K562 (cell line): Measurements from ENCODE around the gene EZH1. TPM values are rescaled to one million over a fixed set of nuclear protein-coding genes. Genes with fewer than 3 reads are reported as not detected.
A peak's percentile ranks its signal among the peaks of the same experiment; 100 is the strongest.
"Not testable (repeated sequence)": the region's sequence is repeated elsewhere in the genome, so short reads cannot be mapped to it uniquely, and the experiment has no call there.

Experiments
- ATAC-seq: fragments of 200-7000 bp; cut with Tn5 transposase; 3 replicates; pipeline ENCODE4 v1.9.1; 2020; ENCODE audit warnings: moderate library complexity
- BruUV-seq: library from RNA; stranded (reverse); fragments of 400-500 nt; replicated peaks from 2 replicates; lab custom pipeline; 2021; lab: Mats Ljungman, UMichigan
- CTCF ChIA-PET: fragments of 300-600 bp; formaldehyde crosslinking; extraction: SDS; loops from one replicate; lab custom pipeline; 2021; ENCODE audit warnings: low intra/inter-chr PET ratio; lab: Yijun Ruan, JAX
- POLR2A ChIA-PET: fragments of 300-600, 350-650 bp; sonication (Branson Sonifier 250); formaldehyde crosslinking; extraction: SDS; loops from one replicate; lab custom pipeline; 2021; ENCODE audit warnings: antibody characterized with exemption, inconsistent platforms; lab: Yijun Ruan, JAX
- DNase-seq, 4 experiments: peaks; one replicate each; pipeline versions ENCODE4 v3.0.0 to v3.0.0-alpha.2; 2011 to 2018; ENCODE audit warnings: low spot score in 3 of 4, mixed read lengths in 3 of 4; ENCODE audit errors: extremely low read depth in 1 of 4
- FAIRE-seq: peaks from 2 replicates; lab custom pipeline; 2011; peaks lifted over from hg19 to GRCh38; lab: Jason Lieb, UNC
- H2AFZ ChIP-seq: 2 replicates; pipeline ENCODE4 v1.6.0; 2011; ENCODE audit warnings: low read depth, low read length, control low read depth, inconsistent platforms
- H3K27ac ChIP-seq: fragments of 200-600 bp; 3 replicates; pipeline ENCODE4 v1.8.0; 2011; ENCODE audit warnings: low read depth, mild to moderate bottlenecking, control low read depth, inconsistent platforms, low read length, moderate library complexity, mixed read lengths; ENCODE audit errors: extremely low read depth
- H3K27me3 ChIP-seq, 2 experiments: fragments of 300-600 bp in 1 of 2; 2 replicates in 1 of 2; 3 replicates in 1 of 2; pipeline versions ENCODE4 v1.6.0 to v1.8.0; 2011; ENCODE audit warnings: inconsistent platforms in 2 of 2, low read length in 2 of 2, mild to moderate bottlenecking in 1 of 2, mixed read lengths in 1 of 2, moderate library complexity in 1 of 2; ENCODE audit not compliant: control insufficient read depth in 2 of 2, insufficient read depth in 2 of 2
- H3K36me3 ChIP-seq: fragments of 300-600 bp; 3 replicates; pipeline ENCODE4 v1.8.0; 2011; ENCODE audit warnings: mild to moderate bottlenecking, low read length, inconsistent platforms; ENCODE audit not compliant: control insufficient read depth, insufficient read depth
- H3K4me1 ChIP-seq, 2 experiments: fragments of 200-600 bp in 1 of 2; replicated peaks in 1 of 2; 2 replicates in 1 of 2; 3 replicates in 1 of 2; pipeline versions ENCODE4 v1.5.1 to v1.8.0; 2011; ENCODE audit warnings: inconsistent platforms in 2 of 2, low read length in 2 of 2, mild to moderate bottlenecking in 1 of 2, mixed read lengths in 1 of 2, moderate library complexity in 1 of 2; ENCODE audit not compliant: control insufficient read depth in 2 of 2, insufficient read depth in 2 of 2
- H3K4me2 ChIP-seq: 2 replicates; pipeline ENCODE4 v1.6.1; 2011; ENCODE audit warnings: low read length, control low read depth, inconsistent platforms, mixed read lengths; ENCODE audit not compliant: insufficient read depth
- H3K4me3 ChIP-seq: fragments of 200-600 bp; sonication (generic), shearing (Covaris generic); 2 replicates; pipeline ENCODE4 v1.5.1; 2016; ENCODE audit warnings: control low read depth, inconsistent platforms
- H3K79me2 ChIP-seq: fragments of 200-600 bp; 3 replicates; pipeline ENCODE4 v1.8.0; 2011; ENCODE audit warnings: low read length, inconsistent platforms; ENCODE audit not compliant: control insufficient read depth, insufficient read depth
- H3K9ac ChIP-seq, 2 experiments: 2 replicates each; pipeline versions ENCODE4 v1.6.0 to v1.6.1; 2011; ENCODE audit warnings: low read depth in 2 of 2, low read length in 2 of 2, control low read depth in 1 of 2, inconsistent platforms in 1 of 2, mild to moderate bottlenecking in 1 of 2, mixed read lengths in 1 of 2; ENCODE audit not compliant: insufficient read depth in 1 of 2
- H3K9me1 ChIP-seq: one replicate; pipeline ENCODE4 v1.6.0; 2011; ENCODE audit warnings: inconsistent platforms, mild to moderate bottlenecking, low read length, moderate library complexity; ENCODE audit not compliant: control insufficient read depth, insufficient read depth
- H3K9me3 ChIP-seq: replicated peaks from 2 replicates; pipeline ENCODE4 v1.5.1; 2011; ENCODE audit warnings: low read depth, low read length, inconsistent platforms; ENCODE audit not compliant: control insufficient read depth, insufficient read depth
- H4K20me1 ChIP-seq: replicated peaks from 2 replicates; pipeline ENCODE4 v1.6.1; 2011; ENCODE audit warnings: low read length, inconsistent platforms, mixed read lengths; ENCODE audit not compliant: control insufficient read depth, insufficient read depth
- DPF2 ChIP-seq: fragments of 450-650 bp; IDR thresholded peaks from 2 replicates; pipeline ENCODE4 v1.6.1; 2016
- FOSL1 ChIP-seq: fragments of 200-800 bp; sonication (Bioruptor generic); conservative IDR thresholded peaks from 2 replicates; pipeline ENCODE4 v1.6.1; 2016; ENCODE audit warnings: missing genetic modification characterization, missing compliant biosample characterization
- KLF10 ChIP-seq: fragments of 250-450 bp; sonication (Bioruptor Pico); IDR thresholded peaks from 2 replicates; pipeline ENCODE4 v1.6.1; 2021; ENCODE audit warnings: matching md5 sums
- MAZ ChIP-seq, 2 experiments: fragments of 450-650 bp in 1 of 2; sonication (generic) in 1 of 2; formaldehyde crosslinking; IDR thresholded peaks in 1 of 2; conservative IDR thresholded peaks in 1 of 2; 2 replicates each; pipeline versions ENCODE4 v1.4.0 to v1.5.0; 2020; ENCODE audit warnings: mild to moderate bottlenecking in 1 of 2, missing genetic modification reagents in 1 of 2
- MTA3 ChIP-seq: fragments of 450-650 bp; formaldehyde crosslinking; IDR thresholded peaks from 2 replicates; pipeline ENCODE4 v1.6.1; 2017; ENCODE audit warnings: mild to moderate bottlenecking, borderline replicate concordance
- NR2C2 ChIP-seq, 2 experiments: fragments of 200-800 bp in 1 of 2; sonication (Bioruptor generic) in 1 of 2; sonication (generic) in 1 of 2; formaldehyde crosslinking in 1 of 2; IDR thresholded peaks; 2 replicates each; pipeline versions ENCODE4 v1.6.1 to v1.8.0; 2016 to 2022; ENCODE audit warnings: mild to moderate bottlenecking in 1 of 2, missing compliant biosample characterization in 1 of 2, missing genetic modification characterization in 1 of 2, missing genetic modification reagents in 1 of 2
- PBX2 ChIP-seq, 2 experiments: IDR thresholded peaks in 1 of 2; conservative IDR thresholded peaks in 1 of 2; 2 replicates each; pipeline ENCODE4 v1.6.1; 2016; ENCODE audit warnings: low read depth in 2 of 2, mild to moderate bottlenecking in 1 of 2, missing compliant biosample characterization in 1 of 2, missing genetic modification characterization in 1 of 2, moderate library complexity in 1 of 2
- PCBP2 ChIP-seq: fragments of 200-400 bp; formaldehyde crosslinking; IDR thresholded peaks from 2 replicates; pipeline ENCODE4 v1.6.1; 2018; ENCODE audit warnings: low read length, low read depth, mild to moderate bottlenecking, moderate library complexity; ENCODE audit not compliant: poor library complexity, severe bottlenecking
- SMARCA4 ChIP-seq: fragments of 450-650 bp; IDR thresholded peaks from 2 replicates; pipeline ENCODE4 v1.6.1; 2016
- ZNF253 ChIP-seq: fragments of 250-450 bp; sonication (Bioruptor Pico); conservative IDR thresholded peaks from 2 replicates; pipeline ENCODE4 v1.6.1; 2021; ENCODE audit warnings: mild to moderate bottlenecking
- WGBS: fragments of 100-300 bp; shearing (Covaris generic); methylation state at CpG from one replicate; pipeline ENCODE4 v1.1.6; 2016; ENCODE audit warnings: low coverage, mixed read lengths; ENCODE audit not compliant: insufficient coverage; ENCODE audit errors: missing lambda C conversion rate; 5-methylcytosine and 5-hydroxymethylcytosine counted together
- in situ Hi-C: fragments of 300-500 bp; cut with MboI; formaldehyde crosslinking; loops from 4 replicates; pipeline ENCODE4 v1.15.0; 2018; ENCODE audit warnings: inconsistent platforms, mixed read lengths
- intact Hi-C: fragments of 100-400 bp; cut with micrococcal nuclease; formaldehyde crosslinking; loops from 2 replicates; pipeline ENCODE4 v1.14.2; 2022
- polyA plus RNA-seq, 8 experiments: library from polyadenylated mRNA; depleted of rRNA in 4 of 8; stranded (reverse) in 5 of 8; unstranded in 3 of 8; fragments of >200 nt; fragmentation: Nextera tagmentation in 2 of 8; fragmentation: Illumina TruSeq in 1 of 8; extraction: Ambion mirVana in 2 of 8; extraction: Trizol in 1 of 8; gene quantifications; 2 replicates each; pipeline versions ENCODE4 v1.2.1 to v1.2.3, GENCODE V29; 2011 to 2014; ENCODE audit warnings: inconsistent platforms in 1 of 8, missing spikeins in 1 of 8
- total RNA-seq, 7 experiments: library from RNA; depleted of rRNA in 6 of 7; stranded (reverse); fragments of >200 nt in 6 of 7; fragmentation: Illumina TruSeq in 2 of 7; extraction: Trizol in 2 of 7; gene quantifications; 2 replicates each; pipeline versions ENCODE4 v1.2.1 to v1.2.3, GENCODE V29; 2011 to 2021; ENCODE audit warnings: low replicate concordance in 1 of 7

EZH1 gene
- total and polyA plus RNA-seq, 9 of the 15 experiments (the other 6 are each of a cell fraction or from before 2014, with no cell fraction given): 8.6 to 40.8 (median 22.9) TPM

GRCh38 chr17:42660692-42661345 lies 84.0 kb downstream of the EZH1 start (continued):
- TF ChIP-seq DPF2: peak; percentile 91
- peak; percentile 59 for TF ChIP-seq PBX2 (CRISPR knock-in tag; IDR thresholded peaks at IDR 0.05; ENCODE audit: low read depth)
- peak; percentile 91 for TF ChIP-seq PBX2 (tag; conservative IDR thresholded peaks at IDR 0.05; ENCODE audit: low read depth)
- TF ChIP-seq FOSL1 (tag): peak; percentile 96
- peak; percentile 92 for TF ChIP-seq SMARCA4
- 0 out of 2 replicates have a peak, but pooled peaks have one; percentile 36 for TF ChIP-seq MTA3
- no peak for TF ChIP-seq PCBP2
- no peak for TF ChIP-seq NR2C2 (CRISPR knock-in tag; IDR thresholded peaks at IDR 0.05)
- TF ChIP-seq NR2C2 (tag; IDR thresholded peaks at IDR 0.05): peak; percentile 41; the same call in 1 of the 2 replicates
- no peak for TF ChIP-seq MAZ (CRISPR knock-in tag; conservative IDR thresholded peaks at IDR 0.05 in 1 of 2, IDR thresholded peaks at IDR 0.05 in 1 of 2)
- TF ChIP-seq KLF10 (CRISPR knock-in tag): no peak
- TF ChIP-seq ZNF253 (CRISPR knock-in tag): no peak

GRCh38 chr17:42659932-42660274 lies 84.9 kb downstream of the EZH1 start:
- H3K4me3 ChIP-seq, H3K9me1 ChIP-seq, H3K27me3 ChIP-seq, H2AFZ ChIP-seq, H3K27ac ChIP-seq, H3K36me3 ChIP-seq, H3K9me3 ChIP-seq, FAIRE-seq, H3K9ac ChIP-seq, CTCF ChIA-PET, H3K79me2 ChIP-seq, DNase-seq, intact Hi-C loops, BruUV-seq, H3K4me2 ChIP-seq, H4K20me1 ChIP-seq, in situ Hi-C loops: not testable (repeated sequence)
- no CpG with 5 or more reads among the region's 14 CpGs for WGBS
- POLR2A ChIA-PET: interaction anchor here (1.1 kb wide), 1 partner anchor 17 kb away, joined by 4 read pairs; the partner anchor contains the start of gene PLEKHH3
- peak; percentile 59 for ATAC-seq
- peaks cover 14 to 18% of the 10 kb centered on the region in 2 experiments for H3K4me1 ChIP-seq
